SK-MEL-5 (cell line): ENCODE results near the gene FRS3. TPM values are rescaled to one million over a fixed set of nuclear protein-coding genes. Genes with fewer than 3 reads are reported as not detected.
"Not testable (repeated sequence)": the region's sequence is repeated elsewhere in the genome, so short reads cannot be mapped to it uniquely, and the experiment has no call there.

ENCODE experiments used
- DNase-seq: peaks from one replicate; pipeline ENCODE4 v3.0.0-alpha.2; 2016; ENCODE audit warnings: low read depth, low spot score
- in situ Hi-C: cut with HindIII; loops from 2 replicates; pipeline ENCODE4 v1.10.0; 2016; ENCODE audit warnings: low sequenced_read_pairs, high pct_unique_total_duplicates, low pct_unique_long_range_greater_than_20kb
- total RNA-seq: library from RNA; depleted of rRNA; stranded (reverse); fragments of >200 nt; shearing (Covaris generic); gene quantifications from 2 replicates; pipeline ENCODE4 v1.2.3, GENCODE V29; 2014

FRS3 gene
- total RNA-seq, 1 experiment from 2014 or later = 0.61 TPM

DNA sequence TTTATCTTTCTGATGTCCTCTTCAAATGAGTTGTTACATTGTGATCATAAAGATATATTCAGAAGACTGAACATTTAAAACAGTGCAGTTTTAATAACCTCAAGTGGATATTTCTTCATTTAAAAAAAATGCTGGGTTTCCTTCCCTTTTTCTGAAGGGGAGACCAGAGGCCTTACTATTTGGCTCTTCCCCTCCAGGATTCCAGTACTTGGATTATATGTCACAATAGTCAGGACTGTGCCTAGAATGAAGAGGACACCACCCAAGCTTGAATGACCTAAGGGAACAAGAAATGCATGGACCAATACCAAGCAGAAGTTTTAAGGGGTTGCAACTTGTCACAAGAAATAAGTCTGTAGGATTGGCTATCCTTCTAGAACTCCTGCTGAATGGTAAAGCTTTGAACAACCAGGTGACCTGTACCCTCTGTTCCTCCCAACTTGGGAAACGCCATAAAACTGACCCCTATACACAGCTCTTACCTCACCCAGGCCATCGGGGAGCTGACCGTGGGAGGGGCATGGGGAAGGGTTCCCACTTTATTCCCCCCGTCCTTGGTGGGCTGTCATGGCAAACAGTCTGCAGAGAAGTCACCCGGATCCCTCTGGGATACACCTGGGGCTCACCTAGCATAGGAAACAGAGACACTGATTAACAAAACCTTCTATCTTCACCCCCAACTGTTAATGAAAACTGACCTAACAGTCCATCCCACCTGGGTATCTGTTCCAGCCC, 2.0 kb downstream of the FRS3 start:
- in situ Hi-C loops = no loop called here
- DNase-seq = no peak

DNA sequence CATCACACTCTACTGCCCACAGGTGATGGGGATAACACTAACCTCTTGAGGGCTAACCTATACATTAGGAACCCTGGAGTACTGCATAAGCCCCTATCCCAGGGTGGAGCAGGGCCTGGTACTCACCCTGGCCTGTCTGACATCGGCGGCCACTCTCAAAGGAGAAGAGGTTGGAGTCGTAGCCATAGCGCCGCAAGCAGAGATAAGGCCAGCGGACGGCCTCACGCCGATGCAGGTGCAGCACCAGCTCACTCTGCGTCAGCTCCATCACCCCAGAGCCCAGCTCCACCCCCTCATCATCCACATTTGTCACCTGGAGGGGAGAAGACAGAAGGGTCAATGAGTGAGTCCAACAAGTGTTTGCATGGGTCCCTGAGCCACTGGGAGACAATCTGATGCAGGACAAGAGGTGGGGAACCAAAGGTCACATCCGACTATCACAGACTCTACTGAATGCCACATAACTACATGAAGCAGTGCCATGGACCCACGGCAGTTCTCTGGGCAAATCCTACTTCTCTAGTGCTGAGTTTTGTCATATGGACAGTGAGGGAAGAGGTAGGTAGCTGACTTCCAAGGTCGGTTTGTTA, 4.3 kb downstream of the FRS3 start:
- DNase-seq = no peak
- in situ Hi-C loops = no loop called here

DNA sequence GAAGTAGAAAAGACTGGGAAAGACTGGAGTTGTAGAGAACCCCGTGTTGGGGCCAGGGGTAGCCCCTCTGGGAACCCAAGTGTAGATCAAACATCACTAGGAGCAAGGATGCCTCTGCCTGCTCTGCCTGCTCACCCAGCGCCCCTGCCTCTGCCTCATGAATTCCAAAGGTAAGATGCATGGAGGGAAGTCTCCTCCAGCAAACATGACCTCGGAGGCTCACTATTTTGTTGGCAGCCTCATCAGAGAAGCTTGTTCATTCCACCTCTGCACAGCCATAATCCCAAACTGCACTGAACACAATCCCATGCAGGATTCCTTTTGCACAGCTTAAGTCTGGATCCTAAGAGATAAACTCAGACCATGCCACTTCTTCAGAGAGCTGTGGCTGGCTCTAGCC, 4.9 kb downstream of the FRS3 start:
- in situ Hi-C loops = no loop called here
- DNase-seq = no peak

DNA sequence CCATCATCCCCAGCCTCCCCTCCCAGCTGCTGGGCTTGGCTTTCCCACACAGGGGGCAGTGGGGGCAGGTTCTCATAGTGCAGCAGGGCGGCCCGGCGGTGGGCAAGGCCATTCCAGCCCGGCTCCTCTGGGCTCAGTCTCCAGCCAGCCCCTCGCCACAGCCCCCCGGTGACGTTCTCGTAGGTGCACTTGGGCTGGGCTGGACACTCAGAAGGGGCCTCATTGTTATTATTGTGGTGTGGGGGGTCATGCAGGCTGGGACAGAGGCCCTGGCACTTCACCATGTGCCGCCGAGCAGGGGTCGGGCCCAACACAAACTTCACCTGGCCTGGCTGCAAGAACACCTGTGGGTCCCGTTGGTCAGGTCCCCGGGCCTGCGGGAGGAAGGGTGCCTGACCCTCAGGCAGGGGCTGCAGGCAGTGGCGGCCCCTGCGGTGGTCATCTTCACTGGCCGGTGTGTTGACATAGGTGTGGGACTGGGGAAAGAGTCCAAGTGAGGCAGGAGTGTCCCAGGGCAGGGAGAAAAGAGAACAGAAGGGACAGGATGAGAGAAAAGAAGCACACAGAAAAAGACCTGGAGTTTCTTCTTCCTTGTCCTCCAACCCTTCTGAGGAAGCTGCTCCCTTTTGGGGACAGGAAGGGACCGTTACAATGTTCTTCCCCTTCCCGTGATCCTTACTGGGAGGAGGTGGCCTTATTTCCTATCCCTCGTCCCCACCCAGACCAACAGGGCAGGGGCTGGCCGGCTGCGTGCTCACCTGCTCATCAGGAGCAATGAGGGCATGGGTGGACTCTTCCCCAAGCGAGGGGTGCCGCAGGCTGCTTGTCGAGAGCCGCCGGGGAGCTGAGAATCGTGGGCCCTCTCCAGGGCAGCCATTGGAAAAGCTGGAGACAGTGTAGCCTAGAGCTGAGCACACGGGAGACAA, 8.4 kb downstream of the FRS3 start:
- no peak for DNase-seq
- in situ Hi-C loops = no loop called here

DNA sequence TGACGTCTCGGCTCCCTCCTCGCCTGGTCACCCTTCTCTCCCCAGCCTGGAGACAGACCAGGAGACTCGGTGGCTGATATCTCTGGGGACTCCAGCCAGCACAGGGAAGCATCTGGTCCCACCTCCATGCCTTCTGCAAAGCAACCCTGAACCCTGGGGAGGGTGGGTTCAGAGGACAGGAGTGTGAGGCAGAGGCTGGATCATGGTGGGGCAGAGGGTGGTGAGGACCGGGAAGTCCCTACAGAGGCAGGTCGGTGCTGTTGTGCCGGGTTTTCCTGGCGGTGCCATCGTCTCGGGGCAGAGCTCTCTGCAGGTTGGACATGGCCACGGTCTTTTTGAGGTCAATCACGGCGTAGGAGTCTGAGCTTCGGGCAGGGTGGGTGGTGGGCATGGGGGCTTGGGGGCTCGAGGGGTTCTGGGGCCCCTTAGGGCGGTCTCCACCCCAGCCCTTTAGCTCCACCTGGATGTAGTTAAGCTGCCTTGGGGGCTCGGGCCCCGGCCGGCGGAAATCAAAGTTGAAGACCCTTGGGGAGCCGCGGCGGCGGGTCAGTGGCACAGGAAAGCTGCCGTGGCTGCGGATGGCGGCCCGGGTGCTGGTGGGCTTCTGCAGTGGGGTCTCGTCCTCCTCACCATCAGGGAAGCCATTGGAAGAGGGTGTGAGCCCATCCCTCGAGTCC, 9.2 kb downstream of the FRS3 start:
- DNase-seq = no peak
- in situ Hi-C loops = no loop called here

DNA sequence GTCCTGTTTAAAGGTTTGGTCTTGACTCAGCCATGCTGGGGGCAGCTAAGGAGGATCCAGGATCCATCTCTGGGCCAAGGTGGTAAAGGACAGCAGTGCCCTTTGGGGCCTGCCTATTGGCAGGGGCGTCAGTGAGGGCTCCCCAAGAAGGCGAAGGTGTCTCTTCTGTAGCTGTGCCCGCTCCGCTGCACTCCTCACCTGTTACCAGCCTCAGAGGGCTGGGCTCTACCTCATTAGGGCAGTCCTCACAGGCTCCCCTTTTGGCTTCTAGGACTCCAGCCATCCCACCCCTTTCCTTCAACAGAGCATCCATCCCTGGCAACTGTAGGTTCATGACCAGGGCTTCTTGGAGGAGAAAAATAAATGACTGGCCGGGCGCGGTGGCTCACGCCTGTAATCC, 10.3 kb downstream of the FRS3 start:
- in situ Hi-C loops = no loop called here
- DNase-seq = no peak

DNA sequence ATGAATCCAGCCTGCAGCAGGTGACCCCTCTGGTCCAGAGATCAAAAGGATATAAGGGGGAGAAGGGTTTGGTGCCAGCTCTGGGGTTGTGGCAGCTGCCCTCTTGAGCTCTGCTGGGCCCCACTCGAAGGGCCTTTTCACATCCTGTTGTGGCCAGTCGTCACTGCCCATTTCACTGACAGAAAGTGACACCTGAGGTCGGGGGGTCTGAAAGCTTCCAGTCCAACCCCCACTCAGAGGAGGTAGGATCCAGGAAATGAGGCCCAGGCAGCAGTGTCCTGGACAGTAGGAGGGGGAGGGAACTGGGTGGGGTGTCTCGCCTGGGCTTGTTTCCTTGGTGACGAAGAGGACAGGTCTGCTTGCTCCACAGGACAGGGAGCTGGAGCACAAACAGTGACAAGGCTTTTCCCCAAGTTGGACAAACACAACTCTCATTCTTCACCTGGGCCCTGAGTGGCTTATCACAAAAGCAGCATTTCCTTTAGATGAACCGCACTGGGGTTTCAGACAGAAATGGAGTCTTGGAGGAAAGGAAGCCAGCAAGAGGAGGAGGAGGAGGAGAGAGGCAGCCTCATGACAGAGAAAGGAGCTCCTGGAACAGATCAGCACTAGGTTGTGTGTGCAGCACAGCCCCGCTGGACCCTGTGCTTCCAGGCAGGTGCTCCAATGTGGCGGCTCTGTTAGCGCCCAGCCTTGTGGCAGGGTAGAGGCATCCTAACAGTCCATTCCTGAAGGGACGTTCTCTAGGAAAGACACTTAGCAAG, 11.0 kb downstream of the FRS3 start:
- DNase-seq = no peak
- in situ Hi-C loops = no loop called here

DNA sequence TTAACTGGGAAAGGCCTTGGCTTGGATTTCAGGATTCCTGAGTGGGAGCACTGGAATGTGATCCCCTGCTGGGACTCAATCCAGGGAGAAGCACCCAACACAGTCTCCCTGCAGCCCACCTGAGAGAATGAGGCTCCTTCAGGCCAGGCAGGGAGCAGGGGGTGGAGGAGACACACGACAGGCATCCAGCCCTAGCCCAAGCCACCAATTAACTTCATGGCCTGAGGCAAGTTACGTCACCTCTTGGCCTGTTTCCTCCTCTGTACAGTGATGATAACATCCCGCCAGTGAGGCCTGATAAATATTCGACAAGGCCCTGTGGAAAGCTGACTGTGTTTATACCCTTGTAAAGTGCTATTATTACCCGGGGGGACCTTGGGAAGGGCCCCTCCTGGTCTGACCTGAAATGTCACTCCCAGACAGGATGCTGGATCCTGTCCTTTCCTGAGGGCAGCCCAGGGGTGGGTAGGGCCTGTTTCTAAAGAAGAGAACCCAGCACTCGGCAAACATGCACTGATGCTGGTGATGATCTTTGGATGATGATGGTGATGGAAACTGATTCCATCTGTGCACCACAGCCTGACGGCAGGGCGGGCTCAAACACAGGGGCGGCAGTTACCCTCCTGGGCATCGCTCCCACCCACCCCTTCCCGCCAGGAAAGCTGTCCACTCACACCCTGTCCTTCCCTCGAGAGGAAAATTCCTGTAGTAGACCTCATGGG, 12.4 kb downstream of the FRS3 start:
- peak; percentile 39 for DNase-seq
- in situ Hi-C loops = no loop called here

DNA sequence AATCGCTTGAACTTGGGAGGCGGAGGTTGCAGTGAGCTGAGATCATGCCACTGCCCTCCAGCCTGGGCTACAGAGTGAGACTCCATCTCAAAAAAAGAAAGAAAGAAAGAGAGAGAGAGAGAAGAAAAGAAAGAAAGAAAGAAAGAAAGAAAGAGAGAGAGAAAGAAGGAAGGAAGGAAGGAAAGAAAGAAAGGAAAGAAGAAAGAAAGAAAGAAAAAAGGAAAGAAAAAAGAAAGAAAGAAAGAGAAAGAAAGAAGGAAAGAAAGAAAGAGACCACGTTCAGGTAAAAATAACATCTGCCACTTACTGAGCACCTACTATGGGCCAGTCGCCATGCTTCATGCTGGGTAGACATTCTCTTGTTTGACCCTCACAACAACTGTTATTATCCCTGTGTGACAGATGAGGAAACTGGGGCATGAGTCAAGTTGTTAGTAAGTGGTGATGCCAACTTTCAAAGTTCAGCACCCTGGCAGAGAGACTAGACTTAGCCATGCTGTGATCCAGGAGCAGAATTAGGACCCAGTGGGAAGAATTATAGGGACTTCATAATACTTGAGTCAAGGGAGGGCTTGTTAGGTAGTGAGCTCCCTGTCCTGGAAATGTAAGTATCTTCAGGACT, 13.5 kb downstream of the FRS3 start:
- DNase-seq, in situ Hi-C loops: not testable (repeated sequence)

DNA sequence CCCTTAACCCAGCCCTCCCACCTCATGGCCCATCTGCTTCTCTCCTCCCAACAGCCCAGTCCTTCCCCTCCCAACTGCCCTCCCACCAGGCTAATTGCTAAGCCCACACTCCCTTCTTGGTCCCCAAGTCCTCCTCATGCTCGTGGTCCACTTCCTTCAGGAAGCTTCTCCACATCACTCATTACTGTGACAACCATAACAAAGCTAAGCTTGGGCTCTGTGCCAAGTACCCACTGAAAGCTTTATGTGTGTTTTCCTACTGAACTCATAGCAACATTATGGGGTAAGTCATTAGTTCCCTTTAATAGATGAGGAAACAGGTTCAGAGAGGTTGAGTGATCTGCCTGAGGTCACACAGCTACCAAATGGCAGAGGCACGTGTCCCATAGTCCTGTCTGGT, 16.2 kb downstream of the FRS3 start:
- no peak for DNase-seq
- in situ Hi-C loops = no loop called here

DNA sequence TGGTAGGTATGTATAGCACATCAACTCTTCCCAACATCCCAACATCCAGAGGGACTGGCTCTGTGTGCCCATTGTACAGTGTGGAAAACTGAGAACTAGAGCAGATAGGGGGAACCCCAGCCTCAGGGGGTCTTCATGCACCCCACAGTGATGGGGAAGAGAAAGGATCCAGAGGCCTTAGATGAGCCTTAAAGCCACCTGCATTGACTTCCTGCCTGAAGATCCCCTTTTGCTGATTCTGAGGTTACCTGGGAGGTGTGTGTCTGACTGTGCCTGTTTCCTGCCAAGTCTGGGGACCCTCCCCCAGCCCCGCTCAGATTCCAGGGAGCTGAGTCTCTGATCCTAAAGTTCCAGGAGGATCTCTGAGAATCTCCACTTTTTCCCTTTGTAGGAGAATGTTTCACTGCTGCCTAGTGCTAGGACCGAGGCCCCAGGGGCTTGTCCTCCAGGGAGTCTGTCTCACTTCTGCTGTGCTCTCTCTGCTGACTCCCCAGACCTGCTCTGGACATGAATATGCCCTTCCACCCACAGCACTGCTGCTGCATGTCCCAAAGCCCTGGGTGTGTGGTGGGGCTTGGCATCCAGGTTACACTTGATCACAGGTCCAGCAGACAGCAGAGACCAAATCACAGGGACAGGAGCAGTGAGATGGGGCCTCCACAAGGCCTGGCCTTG, 19.7 kb downstream of the FRS3 start:
- DNase-seq = no peak
- in situ Hi-C loops = no loop called here

DNA sequence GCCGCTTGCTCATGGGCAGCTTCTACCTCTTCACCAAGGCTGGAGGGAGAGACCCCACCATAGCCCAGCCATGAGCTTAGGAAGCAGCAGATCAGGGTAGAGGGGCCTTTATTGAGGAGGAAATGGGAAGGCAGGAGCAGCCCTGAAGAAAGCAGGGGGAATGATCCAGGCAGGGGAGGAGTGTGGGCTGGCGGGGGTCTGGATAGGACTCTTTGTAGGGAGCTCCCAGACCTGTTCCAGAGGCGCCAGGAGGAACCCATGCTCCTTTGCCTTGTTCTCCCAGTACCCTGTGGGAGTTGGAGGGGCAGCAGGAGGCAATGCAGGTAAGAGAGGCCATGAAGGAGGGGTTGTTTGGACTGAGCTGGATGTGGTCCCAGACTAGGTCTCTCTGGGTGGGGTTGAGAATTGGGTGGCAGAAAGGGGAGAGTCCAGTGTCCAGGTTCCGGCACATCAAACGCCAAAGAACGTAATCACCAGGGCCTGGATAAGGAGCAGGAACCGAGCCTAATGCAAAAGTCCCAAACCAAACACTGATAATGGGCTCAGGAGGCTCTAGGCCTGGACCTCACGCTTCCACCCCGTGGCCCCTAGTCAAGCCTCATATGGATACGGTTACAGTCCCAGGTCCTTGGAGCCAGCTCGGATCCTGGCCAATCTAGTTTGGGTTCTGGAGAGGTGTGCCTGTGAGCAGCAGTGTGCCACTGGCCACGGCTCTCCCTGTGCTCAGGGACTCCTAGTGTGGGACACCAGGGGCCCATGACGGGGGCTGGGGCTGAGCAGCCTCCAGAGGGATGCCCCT, 20.4 kb downstream of the FRS3 start:
- in situ Hi-C loops = no loop called here
- DNase-seq = no peak

DNA sequence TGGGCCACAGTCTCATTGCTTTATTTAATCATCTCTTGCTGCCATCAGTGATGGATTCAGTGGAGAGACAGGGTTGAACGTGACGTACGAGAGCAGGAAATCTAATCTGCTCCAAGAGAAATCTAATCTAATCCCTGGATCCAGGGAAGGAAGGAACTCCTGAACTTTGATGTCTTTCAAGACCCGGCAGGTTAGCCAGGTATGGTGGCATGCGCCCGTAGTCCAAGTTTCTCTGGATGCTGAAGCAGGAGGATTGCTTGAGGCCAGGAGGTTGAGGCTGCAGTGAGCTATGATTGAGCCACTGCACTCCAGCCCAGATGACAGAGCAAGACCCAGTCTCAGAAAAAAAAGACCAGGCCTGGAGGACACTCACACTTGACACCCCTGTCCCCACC, 21.1 kb downstream of the FRS3 start:
- DNase-seq = no peak
- in situ Hi-C loops = no loop called here

DNA sequence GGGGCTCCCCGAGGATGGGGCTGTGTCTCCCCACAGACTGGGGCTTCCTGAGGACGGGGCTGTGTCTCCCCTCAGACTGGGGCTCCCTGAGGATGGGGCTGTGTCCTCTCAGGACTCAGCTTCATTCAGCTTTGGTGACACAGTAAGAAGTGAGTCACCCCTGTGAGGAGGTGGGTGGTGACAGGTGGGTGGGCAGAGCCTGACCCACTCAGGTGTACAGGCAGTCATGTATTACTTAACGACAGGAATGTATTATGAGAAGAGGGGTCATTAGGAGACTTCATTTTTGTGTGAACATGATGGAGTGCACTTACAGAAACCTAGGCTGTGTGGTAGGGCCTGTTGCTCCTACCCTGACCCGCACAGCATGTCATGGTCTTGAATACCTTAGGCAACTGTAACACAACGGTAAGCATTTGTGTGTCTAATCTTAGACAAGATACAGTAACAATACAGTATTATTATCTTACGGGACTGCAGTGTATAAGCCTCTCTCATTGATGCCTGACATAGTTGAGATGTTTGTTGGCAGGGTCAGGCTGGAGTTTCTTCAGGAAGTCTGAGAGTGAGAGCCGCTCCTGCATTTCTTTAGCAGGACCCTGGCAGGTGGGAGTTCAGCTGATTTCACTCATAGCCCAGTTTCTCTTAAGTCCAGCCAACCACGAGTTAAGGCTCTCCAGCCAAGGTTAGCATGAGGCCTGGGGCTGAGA, 21.6 kb downstream of the FRS3 start:
- in situ Hi-C loops = no loop called here

DNA sequence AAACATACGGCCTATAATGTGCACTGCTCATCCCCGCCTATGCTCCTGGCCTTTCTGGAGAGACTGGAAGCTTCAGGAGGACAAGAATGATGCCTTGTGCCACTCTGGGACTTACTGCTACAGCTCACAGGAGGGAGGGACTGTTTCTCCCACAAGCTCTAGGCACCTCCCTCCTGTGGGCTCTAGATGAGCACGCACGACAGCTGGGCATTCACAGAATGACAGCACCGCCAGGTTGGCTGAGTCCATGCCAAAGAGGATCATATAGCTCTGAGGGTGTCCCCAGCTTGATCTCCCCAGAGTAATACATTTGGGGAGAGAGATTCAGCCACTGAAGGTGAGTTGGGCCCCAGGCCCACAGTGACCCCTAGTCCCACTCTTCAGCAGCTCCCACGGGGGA, 22.4 kb downstream of the FRS3 start:
- no peak for DNase-seq
- in situ Hi-C loops = no loop called here

More for the DNA sequence above, 21.6 kb downstream of the FRS3 start:
- DNase-seq = no peak
